Activated T-cell treated with anti-CD3 and anti-CD28 coated beads, Interleukin-2, amount 50 U/mL, for 4 hours (primary cell): ENCODE results near the gene PLEK2. TPM values are rescaled to one million over a fixed set of nuclear protein-coding genes. Genes with fewer than 3 reads are reported as not detected.
"Not testable (repeated sequence)": the region's sequence is repeated elsewhere in the genome, so short reads cannot be mapped to it uniquely, and the experiment has no call there.

Experiments used
- ATAC-seq, 2 donors: fragments of 200-7000 bp; cut with Tn5 transposase; one replicate each; pipeline ENCODE4 v1.10.0; 2021
- DNase-seq: peaks from one replicate; pipeline ENCODE4 v3.0.0-alpha.2; 2020
- H3K27me3 Mint-ChIP-seq: one replicate; pipeline ENCODE4 v1.8.0; 2021; ENCODE audit warnings: low read depth, mixed read lengths
- H3K36me3 Mint-ChIP-seq: one replicate; pipeline ENCODE4 v1.8.0; 2022; ENCODE audit warnings: mixed read lengths; ENCODE audit not compliant: insufficient read depth
- H3K4me1 Mint-ChIP-seq: one replicate; pipeline ENCODE4 v1.8.0; 2021; ENCODE audit warnings: low read depth, mixed read lengths
- H3K4me3 Mint-ChIP-seq: one replicate; pipeline ENCODE4 v1.8.0; 2021; ENCODE audit warnings: mild to moderate bottlenecking, moderate library complexity, mixed read lengths
- H3K9me3 Mint-ChIP-seq: one replicate; pipeline ENCODE4 v1.8.0; 2021; ENCODE audit warnings: mixed read lengths
- total RNA-seq, 3 donors: library from RNA; stranded (reverse); gene quantifications; one replicate each; pipeline ENCODE4 v1.2.1, GENCODE V29; 2021

PLEK2 gene, protein sequence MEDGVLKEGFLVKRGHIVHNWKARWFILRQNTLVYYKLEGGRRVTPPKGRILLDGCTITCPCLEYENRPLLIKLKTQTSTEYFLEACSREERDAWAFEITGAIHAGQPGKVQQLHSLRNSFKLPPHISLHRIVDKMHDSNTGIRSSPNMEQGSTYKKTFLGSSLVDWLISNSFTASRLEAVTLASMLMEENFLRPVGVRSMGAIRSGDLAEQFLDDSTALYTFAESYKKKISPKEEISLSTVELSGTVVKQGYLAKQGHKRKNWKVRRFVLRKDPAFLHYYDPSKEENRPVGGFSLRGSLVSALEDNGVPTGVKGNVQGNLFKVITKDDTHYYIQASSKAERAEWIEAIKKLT
- total RNA-seq = 1 to 10 TPM; 1.8 to 2.5 (median 2.4) TPM

- Mint-ChIP-seq H3K4me1 (peaks cover 11% of the 10 kb centered on the region), H3K36me3 (no peaks in the 10 kb centered on the region), H3K9me3 (no peaks in the 10 kb centered on the region), H3K27me3 (peaks cover 6% of the 10 kb centered on the region), H3K4me3 (peak within 1 kb of the TSS; percentile 63)
- ATAC-seq (peak; percentile 70), DNase-seq (peak; percentile 41)
Observed at GRCh38 chr14:67411820-67412421, at the start of gene PLEK2. PLEK2 (minus strand) TSS chr14:67412165; CDS start chr14:67412059, 106 bp downstream.

DNA sequence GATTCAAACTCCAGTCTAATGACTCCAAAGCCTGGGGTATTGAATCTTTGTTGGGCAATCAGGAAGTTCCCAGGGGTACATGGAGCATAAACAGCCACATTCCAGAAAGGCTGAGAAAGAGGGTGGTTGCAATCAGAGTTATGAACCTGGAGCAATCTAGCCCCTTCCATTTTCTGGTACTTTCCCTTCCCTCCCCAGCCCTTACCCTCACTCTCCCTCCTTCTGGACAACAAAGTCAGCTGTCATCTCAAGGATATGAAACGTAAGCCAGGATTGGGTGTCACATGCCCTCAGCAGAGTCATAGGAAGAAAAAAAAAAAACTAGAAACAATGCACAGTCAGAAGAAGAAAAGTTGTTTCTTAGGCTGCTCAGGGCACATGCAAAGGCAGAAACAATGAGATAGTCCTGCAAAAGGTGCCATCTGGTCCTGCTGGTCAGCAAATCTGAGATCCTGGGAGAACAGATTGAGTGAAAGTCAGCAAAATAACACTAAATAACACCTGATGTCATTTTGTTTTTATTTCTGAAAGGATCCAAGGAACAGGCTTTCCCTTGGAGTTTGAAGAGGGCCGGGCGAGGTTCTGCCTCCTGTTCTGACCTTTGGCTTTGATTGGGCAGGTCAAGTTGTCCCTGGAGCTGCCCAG lies 49.5 kb upstream of the PLEK2 start:
- H3K27me3 Mint-ChIP-seq = no peaks in the 10 kb centered on the region
- ATAC-seq (no peak), DNase-seq (no peak)
- H3K9me3 Mint-ChIP-seq = no peaks in the 10 kb centered on the region
- no peaks in the 10 kb centered on the region for H3K36me3 Mint-ChIP-seq
- peaks cover 17% of the 10 kb centered on the region for H3K4me1 Mint-ChIP-seq
- H3K4me3 Mint-ChIP-seq = no peak overlapping the region

GRCh38 chr14:67459336-67459735 lies 47.4 kb upstream of the PLEK2 start:
- H3K4me3 Mint-ChIP-seq = no peak overlapping the region

GRCh38 chr14:67457782-67458181 lies 45.8 kb upstream of the PLEK2 start:
- Mint-ChIP-seq H3K4me3 (no peak overlapping the region), H3K27me3 (no peaks in the 10 kb centered on the region), H3K4me1 (no peaks in the 10 kb centered on the region), H3K36me3 (no peaks in the 10 kb centered on the region), H3K9me3 (no peaks in the 10 kb centered on the region)
- no peak for ATAC-seq
- DNase-seq = no peak

More at GRCh38 chr14:67459336-67459735, 47.4 kb upstream of the PLEK2 start:
- Mint-ChIP-seq H3K36me3 (no peaks in the 10 kb centered on the region), H3K9me3 (no peaks in the 10 kb centered on the region), H3K4me1 (peaks cover 7% of the 10 kb centered on the region), H3K27me3 (no peaks in the 10 kb centered on the region)
- ATAC-seq (no peak), DNase-seq (no peak)

DNA sequence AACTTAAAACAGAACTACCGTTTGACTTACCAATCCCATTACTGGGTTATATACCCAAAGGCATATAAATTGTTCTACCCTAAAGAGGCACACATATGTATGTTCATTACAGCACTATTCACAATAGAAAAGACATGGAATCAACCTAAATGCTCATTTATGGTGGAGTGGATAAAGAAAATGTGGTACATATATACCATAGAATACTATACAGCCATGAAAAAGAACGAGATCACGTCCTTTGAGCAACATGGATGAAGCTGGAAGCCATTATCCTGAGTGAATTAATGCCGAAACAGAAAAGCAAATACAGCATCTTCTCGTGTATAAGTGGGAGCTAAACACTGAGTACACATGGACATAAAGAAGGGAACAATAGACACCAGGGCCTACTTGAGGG lies 44.8 kb upstream of the PLEK2 start:
- DNase-seq (no peak), ATAC-seq (no peak)
- Mint-ChIP-seq H3K4me3 (no peak overlapping the region), H3K27me3 (peaks cover 1% of the 10 kb centered on the region), H3K4me1 (no peaks in the 10 kb centered on the region), H3K36me3 (no peaks in the 10 kb centered on the region), H3K9me3 (no peaks in the 10 kb centered on the region)

DNA sequence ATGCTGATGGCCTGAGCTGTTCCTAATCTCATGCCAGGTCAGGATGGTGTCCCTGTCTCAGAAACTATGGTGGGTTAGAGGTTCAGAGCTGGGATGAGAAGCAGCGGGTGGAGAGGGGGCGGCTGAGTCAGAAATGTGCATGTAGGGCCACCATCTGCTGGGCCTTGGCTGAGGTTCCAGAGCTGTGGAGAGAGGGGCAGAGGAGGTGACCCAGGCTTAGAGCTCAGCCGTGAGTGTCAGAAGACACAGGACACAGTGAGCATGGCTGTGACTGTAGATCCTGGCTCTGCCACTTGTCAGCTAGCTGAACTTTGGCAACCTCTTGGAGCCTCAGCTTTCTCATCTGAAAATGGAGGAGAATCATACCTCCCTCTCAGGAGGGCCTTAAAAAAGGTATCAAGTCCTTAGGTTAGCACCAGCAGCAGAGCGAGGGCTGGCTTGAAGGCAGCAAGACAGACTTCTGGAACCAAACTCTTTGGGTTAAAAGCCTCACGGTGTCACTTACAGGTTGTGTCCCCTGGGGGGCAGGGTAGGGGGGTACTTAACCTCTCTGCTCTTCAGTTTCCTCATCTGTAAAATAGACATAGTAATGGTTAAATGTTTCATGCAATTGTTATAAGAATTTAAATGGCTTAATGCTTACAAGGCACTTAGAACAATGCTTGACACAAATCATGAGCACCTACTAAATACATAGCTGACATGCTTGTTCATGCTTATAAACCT lies 41.8 kb upstream of the PLEK2 start:
- Mint-ChIP-seq H3K4me1 (no peaks in the 10 kb centered on the region), H3K36me3 (peaks cover 5% of the 10 kb centered on the region), H3K27me3 (peaks cover 3% of the 10 kb centered on the region), H3K9me3 (no peaks in the 10 kb centered on the region), H3K4me3 (no peak overlapping the region)
- DNase-seq (no peak), ATAC-seq (no peak)

DNA sequence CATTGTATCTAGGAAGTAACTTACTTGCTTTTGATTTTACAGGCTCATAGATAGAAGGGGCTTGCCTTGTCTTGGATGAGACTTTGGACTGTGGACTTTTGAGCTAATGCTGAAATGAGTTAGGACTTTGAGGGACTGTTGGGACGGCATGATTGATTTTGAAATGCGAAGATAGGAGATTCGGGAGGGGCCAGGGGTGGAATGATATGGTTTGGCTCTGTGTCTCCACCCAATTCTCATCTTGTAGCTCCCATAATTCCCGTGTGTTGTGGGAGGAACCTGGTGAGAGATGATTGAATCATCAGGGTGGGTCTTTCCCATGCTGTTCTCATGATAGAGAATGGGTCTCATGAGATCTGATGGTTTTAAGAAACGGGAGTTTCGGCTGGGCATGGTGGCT lies 39.7 kb upstream of the PLEK2 start:
- not testable (repeated sequence) for H3K36me3 Mint-ChIP-seq, ATAC-seq, H3K4me3 Mint-ChIP-seq, DNase-seq, H3K9me3 Mint-ChIP-seq, H3K27me3 Mint-ChIP-seq, H3K4me1 Mint-ChIP-seq

GRCh38 chr14:67449096-67449495 lies 37.1 kb upstream of the PLEK2 start:
- ATAC-seq (no peak), DNase-seq (no peak)
- peaks cover 5% of the 10 kb centered on the region for H3K27me3 Mint-ChIP-seq
- H3K4me3 Mint-ChIP-seq = no peak overlapping the region
- H3K9me3 Mint-ChIP-seq = no peaks in the 10 kb centered on the region
- peaks cover 5% of the 10 kb centered on the region for H3K36me3 Mint-ChIP-seq
- H3K4me1 Mint-ChIP-seq = no peaks in the 10 kb centered on the region

GRCh38 chr14:67447033-67447381 lies 35.0 kb upstream of the PLEK2 start:
- Mint-ChIP-seq H3K9me3 (no peaks in the 10 kb centered on the region), H3K27me3 (peaks cover 9% of the 10 kb centered on the region), H3K4me3 (no peak overlapping the region), H3K36me3 (peaks cover 5% of the 10 kb centered on the region), H3K4me1 (no peaks in the 10 kb centered on the region)
- no peak for ATAC-seq
- DNase-seq = no peak

DNA sequence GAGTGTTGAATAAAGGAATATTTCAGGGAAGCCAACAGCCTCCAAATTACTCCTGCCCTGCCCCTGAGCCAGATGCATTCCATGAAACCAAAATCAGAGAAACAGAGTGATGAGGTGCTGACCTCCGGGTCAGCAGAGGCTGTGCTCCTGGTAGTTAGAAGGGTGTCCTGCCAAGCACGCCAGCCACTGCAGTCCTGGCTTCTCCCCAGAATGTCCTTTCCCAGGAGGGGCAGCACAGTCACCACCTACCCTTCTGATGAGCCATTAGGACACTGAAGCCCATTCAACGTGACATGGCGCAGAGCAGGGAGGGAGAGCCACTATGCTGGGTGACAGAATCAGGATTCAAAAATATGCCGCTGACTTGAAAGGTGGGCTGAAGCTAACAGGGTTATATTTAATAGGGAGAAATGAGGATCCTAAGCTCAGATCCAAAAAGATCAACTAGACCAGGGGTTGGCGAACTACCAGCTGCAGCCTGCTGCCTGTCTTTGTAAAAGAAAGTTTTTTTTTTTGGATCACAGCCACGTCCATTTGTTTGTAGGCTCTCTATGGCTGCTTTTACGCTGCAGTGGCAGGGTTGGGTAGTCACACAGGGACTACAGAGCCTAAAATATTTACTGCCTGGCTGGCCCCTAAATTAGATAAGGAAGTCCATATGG lies 34.5 kb upstream of the PLEK2 start:
- H3K9me3 Mint-ChIP-seq = no peaks in the 10 kb centered on the region
- ATAC-seq (no peak), DNase-seq (no peak)
- peaks cover 5% of the 10 kb centered on the region for H3K36me3 Mint-ChIP-seq
- no peaks in the 10 kb centered on the region for H3K4me1 Mint-ChIP-seq
- no peak overlapping the region for H3K4me3 Mint-ChIP-seq
- H3K27me3 Mint-ChIP-seq = peaks cover 5% of the 10 kb centered on the region

GRCh38 chr14:67444395-67444794 lies 32.4 kb upstream of the PLEK2 start:
- ATAC-seq = no peak
- Mint-ChIP-seq H3K4me1 (no peaks in the 10 kb centered on the region), H3K36me3 (no peaks in the 10 kb centered on the region), H3K9me3 (no peaks in the 10 kb centered on the region), H3K4me3 (no peak overlapping the region), H3K27me3 (peaks cover 5% of the 10 kb centered on the region)
- DNase-seq = no peak

DNA sequence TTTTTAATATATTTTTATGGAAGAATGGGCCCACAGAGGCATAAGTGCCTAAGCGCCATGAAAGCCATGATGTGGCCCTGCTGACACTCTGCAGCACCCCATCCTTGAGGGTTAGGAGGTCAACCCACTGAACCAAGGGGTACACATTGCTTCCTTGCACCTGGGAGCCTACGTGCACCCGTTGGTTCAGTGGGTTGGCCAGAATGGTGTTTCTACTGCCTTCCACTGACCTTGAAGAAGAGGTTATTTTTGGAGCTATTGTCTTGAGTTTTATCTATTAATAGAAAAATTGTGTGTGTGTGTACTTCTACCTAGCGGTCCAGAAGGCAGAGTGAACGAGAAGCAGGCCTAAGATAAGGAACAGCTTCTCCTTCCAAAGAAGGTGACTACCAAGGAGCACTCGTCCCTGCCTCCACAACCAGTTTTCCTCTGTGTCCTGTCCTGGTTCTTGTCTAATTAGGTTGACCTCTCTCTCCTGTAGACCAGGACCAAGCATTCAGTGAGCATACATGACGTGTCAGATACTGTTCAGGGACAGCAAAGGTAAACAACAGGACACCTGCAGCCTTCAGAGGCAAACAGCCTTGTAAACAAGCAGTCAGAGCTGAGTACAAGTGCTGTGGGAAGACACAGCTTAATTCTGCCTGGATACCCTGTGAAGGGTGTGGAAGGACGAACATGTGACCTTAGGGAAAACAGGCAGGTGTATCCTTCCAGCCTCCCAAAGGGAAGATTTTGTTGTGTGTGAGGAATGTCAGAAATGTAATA lies 30.4 kb upstream of the PLEK2 start:
- Mint-ChIP-seq H3K4me3 (no peak overlapping the region), H3K4me1 (no peaks in the 10 kb centered on the region), H3K27me3 (peaks cover 5% of the 10 kb centered on the region), H3K36me3 (no peaks in the 10 kb centered on the region), H3K9me3 (no peaks in the 10 kb centered on the region)
- ATAC-seq (no peak), DNase-seq (no peak)

DNA sequence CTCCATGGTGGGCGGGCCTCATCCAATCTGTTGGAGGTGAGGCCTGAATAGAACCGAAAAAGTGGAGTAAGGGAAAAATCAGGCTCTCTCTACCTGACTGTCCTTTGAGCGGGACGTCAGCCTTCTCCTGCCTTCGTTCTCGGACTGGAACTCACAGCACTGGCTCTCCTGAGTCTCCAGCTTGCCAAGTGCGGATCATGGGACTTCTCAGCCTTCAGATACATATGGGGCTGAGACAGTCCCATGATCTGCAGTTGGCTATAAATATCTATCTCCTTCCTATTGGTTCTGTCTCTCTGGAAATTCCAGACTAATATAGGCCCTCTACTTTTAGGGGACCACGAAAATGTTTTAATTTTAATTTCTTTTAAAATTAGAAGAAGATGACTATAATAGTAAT lies 29.7 kb upstream of the PLEK2 start:
- no peaks in the 10 kb centered on the region for H3K4me1 Mint-ChIP-seq
- H3K9me3 Mint-ChIP-seq = no peaks in the 10 kb centered on the region
- H3K4me3 Mint-ChIP-seq = no peak overlapping the region
- H3K36me3 Mint-ChIP-seq = no peaks in the 10 kb centered on the region
- H3K27me3 Mint-ChIP-seq = peaks cover 5% of the 10 kb centered on the region
- DNase-seq (no peak), ATAC-seq (no peak)
